ENCODE results near the gene DLGAP1.

Gene DLGAP1

GRCh38 chr18:3726238-3726951 lies 728.7 kb downstream of the DLGAP1 start:
- Histone ChIP-seq H3K79me2 (ENCODE audit: insufficient read depth, low read length) (no peaks in the 10 kb centered on the region), H3K27me3 (ENCODE audit: insufficient read depth, low read length) (no peaks in the 10 kb centered on the region), H3K27ac (ENCODE audit: low read depth, low read length, poor library complexity, severe bottlenecking) (peak overlapping the region; percentile 91), H3K4me3 (ENCODE audit: low read depth, low read length, poor library complexity, severe bottlenecking) (peak overlapping the region; percentile 32), H3K4me2 (ENCODE audit: low read length) (peak overlapping the region; percentile 66), H3K36me3 (ENCODE audit: insufficient read depth, low read length) (no peaks in the 10 kb centered on the region), H4K20me1 (ENCODE audit: insufficient read depth, low read length) (no peaks in the 10 kb centered on the region), H2AFZ (ENCODE audit: low read length) (no peak overlapping the region), H3F3A (ENCODE audit: insufficient read depth, low read length) (no peaks in the 10 kb centered on the region), H3K9me2 (ENCODE audit: low read depth, low read length) (no peaks in the 10 kb centered on the region), H3K4me1 (ENCODE audit: insufficient read depth, low read length, severe bottlenecking) (peaks cover 61% of the 10 kb centered on the region), H3K9ac (ENCODE audit: low read length) (peak overlapping the region; percentile 38; the same call in 1 of the 2 replicates), H3K9me3 (ENCODE audit: low read length) (0 out of 2 replicates have a peak, but pooled peaks cover 2% of the 10 kb centered on the region)
- no peak for TF ChIP-seq CTCF (IDR thresholded peaks at IDR 0.05; ENCODE audit: low read length)
- TF ChIP-seq EZH2 (IDR thresholded peaks at IDR 0.05; ENCODE audit: borderline replicate concordance, low read length) = no peak

- peak overlapping the region; percentile 91 for H3K27ac ChIP-seq (ENCODE audit: low read depth, low read length, poor library complexity, severe bottlenecking)
- TF ChIP-seq CTCF (IDR thresholded peaks at IDR 0.05; ENCODE audit: low read length) (no peak), EZH2 (IDR thresholded peaks at IDR 0.05; ENCODE audit: borderline replicate concordance, low read length) (no peak)
- H3K9ac ChIP-seq (ENCODE audit: low read length) = peak overlapping the region; percentile 38; the same call in 1 of the 2 replicates
- H3K79me2 ChIP-seq (ENCODE audit: insufficient read depth, low read length) = no peaks in the 10 kb centered on the region
- no peak overlapping the region for H3K4me3 ChIP-seq (ENCODE audit: low read depth, low read length, poor library complexity, severe bottlenecking)
- no peaks in the 10 kb centered on the region for H3K9me2 ChIP-seq (ENCODE audit: low read depth, low read length)
- H3F3A ChIP-seq (ENCODE audit: insufficient read depth, low read length) = peaks cover 2% of the 10 kb centered on the region; the same call in 1 of the 2 replicates
- H3K9me3 ChIP-seq (ENCODE audit: low read length) = 0 out of 2 replicates have a peak, but pooled peaks cover 2% of the 10 kb centered on the region
- H3K4me1 ChIP-seq (ENCODE audit: insufficient read depth, low read length, severe bottlenecking) = peaks cover 74% of the 10 kb centered on the region
- H3K27me3 ChIP-seq (ENCODE audit: insufficient read depth, low read length) = no peaks in the 10 kb centered on the region
- no peaks in the 10 kb centered on the region for H3K36me3 ChIP-seq (ENCODE audit: insufficient read depth, low read length)
- H3K4me2 ChIP-seq (ENCODE audit: low read length) = peak overlapping the region; percentile 66; the same call in 1 of the 2 replicates
- H4K20me1 ChIP-seq (ENCODE audit: insufficient read depth, low read length) = no peaks in the 10 kb centered on the region
- no peak overlapping the region for H2AFZ ChIP-seq (ENCODE audit: low read length)
These were observed 730.0 kb downstream of the DLGAP1 start for GRCh38 chr18:3725115-3725514.

GRCh38 chr18:3723554-3723953 lies 731.6 kb downstream of the DLGAP1 start:
- Histone ChIP-seq H3K4me1 (ENCODE audit: insufficient read depth, low read length, severe bottlenecking) (peaks cover 87% of the 10 kb centered on the region), H3K27ac (ENCODE audit: low read depth, low read length, poor library complexity, severe bottlenecking) (peak overlapping the region; percentile 95), H3K4me2 (ENCODE audit: low read length) (peak overlapping the region; percentile 55), H3K27me3 (ENCODE audit: insufficient read depth, low read length) (no peaks in the 10 kb centered on the region), H3K79me2 (ENCODE audit: insufficient read depth, low read length) (no peaks in the 10 kb centered on the region), H3F3A (ENCODE audit: insufficient read depth, low read length) (peaks cover 4% of the 10 kb centered on the region; the same call in 1 of the 2 replicates), H2AFZ (ENCODE audit: low read length) (0 out of 2 replicates have a peak overlapping the region, but pooled peaks have one; percentile 47), H3K9me3 (ENCODE audit: low read length) (0 out of 2 replicates have a peak, but pooled peaks cover 1% of the 10 kb centered on the region), H4K20me1 (ENCODE audit: insufficient read depth, low read length) (no peaks in the 10 kb centered on the region), H3K9ac (ENCODE audit: low read length) (peak overlapping the region; percentile 47; the same call in 1 of the 2 replicates), H3K9me2 (ENCODE audit: low read depth, low read length) (no peaks in the 10 kb centered on the region), H3K36me3 (ENCODE audit: insufficient read depth, low read length) (no peaks in the 10 kb centered on the region), H3K4me3 (ENCODE audit: low read depth, low read length, poor library complexity, severe bottlenecking) (peak overlapping the region; percentile 35)
- TF ChIP-seq EZH2 (IDR thresholded peaks at IDR 0.05; ENCODE audit: borderline replicate concordance, low read length) (no peak), CTCF (IDR thresholded peaks at IDR 0.05; ENCODE audit: low read length) (no peak)

Data from OCI-LY1 (cell line).